Keratinocyte (primary cell): ENCODE measurements around the gene DNAJC2. TPM values are rescaled to one million over a fixed set of nuclear protein-coding genes. Genes with fewer than 3 reads are reported as not detected.

Source experiments
- DNase-seq: peaks from one replicate; pipeline ENCODE4 v3.0.0-alpha.2; 2011; ENCODE audit warnings: low read depth, missing footprints, low spot score
- FAIRE-seq: peaks from 2 replicates; lab custom pipeline; 2011; peaks lifted over from hg19 to GRCh38; lab: Jason Lieb, UNC
- H2AFZ ChIP-seq: 2 replicates; pipeline ENCODE4 v1.6.0; 2012; ENCODE audit warnings: low read length, control low read depth, inconsistent platforms; ENCODE audit not compliant: control insufficient read depth
- H3K27ac ChIP-seq: 2 replicates; pipeline ENCODE4 v1.5.1; 2011; ENCODE audit warnings: low read length; ENCODE audit not compliant: control insufficient read depth, insufficient read depth
- H3K27me3 ChIP-seq: 3 replicates; pipeline ENCODE4 v1.6.0; 2011; ENCODE audit warnings: low read length; ENCODE audit not compliant: control insufficient read depth, insufficient read depth; ENCODE audit errors: extremely low read depth
- H3K36me3 ChIP-seq, 2 experiments: 2 replicates in 1 of 2; 3 replicates in 1 of 2; pipeline ENCODE4 v1.5.1; 2011; ENCODE audit warnings: low read length in 2 of 2, mild to moderate bottlenecking in 1 of 2; ENCODE audit not compliant: control insufficient read depth in 2 of 2, insufficient read depth in 2 of 2; ENCODE audit errors: extremely low read depth in 1 of 2
- H3K4me1 ChIP-seq: 3 replicates; pipeline ENCODE4 v1.5.1; 2011; ENCODE audit warnings: low read length; ENCODE audit not compliant: control insufficient read depth, insufficient read depth; ENCODE audit errors: extremely low read depth
- H3K4me2 ChIP-seq: 3 replicates; pipeline ENCODE4 v1.6.0; 2011; ENCODE audit warnings: low read depth, low read length; ENCODE audit not compliant: control insufficient read depth, insufficient read depth; ENCODE audit errors: extremely low read depth
- H3K4me3 ChIP-seq, 3 experiments: fragments of 200-600 bp in 1 of 3; sonication (generic) in 1 of 3; 2 replicates in 2 of 3; 3 replicates in 1 of 3; pipeline ENCODE4 v1.5.1; 2011 to 2016; ENCODE audit warnings: low read length in 3 of 3, mild to moderate bottlenecking in 3 of 3, control low read depth in 2 of 3, inconsistent platforms in 1 of 3, low read depth in 1 of 3, mixed read lengths in 1 of 3, mixed run types in 1 of 3, moderate library complexity in 1 of 3; ENCODE audit not compliant: control insufficient read depth in 2 of 3, insufficient read depth in 2 of 3; ENCODE audit errors: extremely low read depth in 1 of 3
- H3K79me2 ChIP-seq: 2 replicates; pipeline ENCODE4 v1.6.0; 2012; ENCODE audit warnings: low read length; ENCODE audit not compliant: control insufficient read depth, insufficient read depth
- H3K9ac ChIP-seq: 3 replicates; pipeline ENCODE4 v1.6.0; 2011; ENCODE audit warnings: low read length; ENCODE audit not compliant: control insufficient read depth, insufficient read depth; ENCODE audit errors: extremely low read depth
- H3K9me1 ChIP-seq: 3 replicates; pipeline ENCODE4 v1.6.0; 2011; ENCODE audit warnings: low read length; ENCODE audit not compliant: control insufficient read depth, insufficient read depth; ENCODE audit errors: extremely low read depth
- H3K9me3 ChIP-seq: 2 replicates; pipeline ENCODE4 v1.5.1; 2012; ENCODE audit warnings: low read depth, low read length; ENCODE audit not compliant: control insufficient read depth
- H4K20me1 ChIP-seq: 3 replicates; pipeline ENCODE4 v1.6.0; 2011; ENCODE audit warnings: low read length; ENCODE audit not compliant: control insufficient read depth, insufficient read depth; ENCODE audit errors: extremely low read depth
- EZH2 ChIP-seq: IDR thresholded peaks from one replicate; pipeline ENCODE4 v1.6.1; 2012; ENCODE audit warnings: inconsistent platforms, mild to moderate bottlenecking, low read length, moderate library complexity
- dilution Hi-C: fragments of 300-500 bp; cut with MboI; formaldehyde crosslinking; loops from one replicate; pipeline ENCODE4 v1.7.0; 2020; ENCODE audit warnings: low sequenced_read_pairs; ENCODE audit not compliant: extremely low pct_ligation_motif_present
- polyA plus RNA-seq, 5 experiments: library from polyadenylated mRNA; depleted of rRNA in 3 of 5; stranded (reverse) in 3 of 5; stranded (forward) in 1 of 5; unstranded in 1 of 5; fragments of >200 nt; gene quantifications; 1 replicate in 1 of 5; 2 replicates in 3 of 5; 3 replicates in 1 of 5; pipeline versions ENCODE4 v1.2.1 to v1.2.3, GENCODE V29; 2011 to 2012; ENCODE audit warnings: missing spikeins in 2 of 5, low read depth in 1 of 5, low replicate concordance in 1 of 5
- TF ChIP-seq, protein P1 (sequence below), 3 experiments: IDR thresholded peaks in 1 of 3; conservative IDR thresholded peaks in 1 of 3; optimal IDR thresholded peaks in 1 of 3; 2 replicates in 2 of 3; 3 replicates in 1 of 3; pipeline versions ENCODE3 to v1.5.1; 2011; ENCODE audit warnings: low read length in 3 of 3, mild to moderate bottlenecking in 3 of 3, moderate library complexity in 2 of 3, control low read depth in 1 of 3, inconsistent platforms in 1 of 3; ENCODE audit not compliant: insufficient read depth in 2 of 3; ENCODE audit errors: extremely low read depth in 1 of 3

DNAJC2 gene
- polyA plus RNA-seq, 1 donor (not counting 4 experiments of a cell fraction or from before 2014, with no cell fraction given) = 25.8 TPM

DNA sequence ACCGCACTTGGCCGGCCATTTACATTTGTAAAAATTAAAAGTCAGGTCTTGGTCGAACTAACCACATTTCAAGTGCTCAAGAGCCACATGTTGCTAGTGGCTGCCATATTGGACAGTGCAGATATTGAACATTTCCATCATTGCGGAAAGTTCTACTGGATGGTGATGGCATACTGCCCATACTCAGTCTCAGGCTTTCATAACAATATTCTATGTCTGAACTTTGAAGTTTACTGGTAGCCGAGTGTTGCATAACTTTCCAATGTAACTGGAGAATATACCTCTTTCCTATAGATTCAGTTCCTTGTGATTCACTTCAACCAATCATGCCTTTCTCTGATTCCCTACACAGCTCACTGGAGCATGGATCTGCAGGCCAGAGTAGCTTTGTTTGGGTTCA is 46.6 kb upstream of the DNAJC2 start:
- H3K4me1 ChIP-seq = no peaks in the 10 kb centered on the region
- H4K20me1 ChIP-seq = no peaks in the 10 kb centered on the region
- H3K79me2 ChIP-seq = no peaks in the 10 kb centered on the region
- H3K4me3 ChIP-seq = no peak overlapping the region
- no peaks in the 10 kb centered on the region for H3K9me3 ChIP-seq
- no peaks in the 10 kb centered on the region for H3K36me3 ChIP-seq
- H3K9me1 ChIP-seq = no peaks in the 10 kb centered on the region
- no peak overlapping the region for H2AFZ ChIP-seq
- no peak for TF ChIP-seq EZH2
- TF ChIP-seq, protein P1, sequence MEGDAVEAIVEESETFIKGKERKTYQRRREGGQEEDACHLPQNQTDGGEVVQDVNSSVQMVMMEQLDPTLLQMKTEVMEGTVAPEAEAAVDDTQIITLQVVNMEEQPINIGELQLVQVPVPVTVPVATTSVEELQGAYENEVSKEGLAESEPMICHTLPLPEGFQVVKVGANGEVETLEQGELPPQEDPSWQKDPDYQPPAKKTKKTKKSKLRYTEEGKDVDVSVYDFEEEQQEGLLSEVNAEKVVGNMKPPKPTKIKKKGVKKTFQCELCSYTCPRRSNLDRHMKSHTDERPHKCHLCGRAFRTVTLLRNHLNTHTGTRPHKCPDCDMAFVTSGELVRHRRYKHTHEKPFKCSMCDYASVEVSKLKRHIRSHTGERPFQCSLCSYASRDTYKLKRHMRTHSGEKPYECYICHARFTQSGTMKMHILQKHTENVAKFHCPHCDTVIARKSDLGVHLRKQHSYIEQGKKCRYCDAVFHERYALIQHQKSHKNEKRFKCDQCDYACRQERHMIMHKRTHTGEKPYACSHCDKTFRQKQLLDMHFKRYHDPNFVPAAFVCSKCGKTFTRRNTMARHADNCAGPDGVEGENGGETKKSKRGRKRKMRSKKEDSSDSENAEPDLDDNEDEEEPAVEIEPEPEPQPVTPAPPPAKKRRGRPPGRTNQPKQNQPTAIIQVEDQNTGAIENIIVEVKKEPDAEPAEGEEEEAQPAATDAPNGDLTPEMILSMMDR (optimal IDR thresholded peaks at IDR 0.05 in 1 of 3, IDR thresholded peaks at IDR 0.05 in 1 of 3, conservative IDR thresholded peaks at IDR 0.05 in 1 of 3; ENCODE audit: extremely low read depth in 1 of 3, insufficient read depth in 2 of 3, low read length in 3 of 3) = no peak
- no peak for DNase-seq
- FAIRE-seq = no peak
- H3K9ac ChIP-seq = no peak overlapping the region
- dilution Hi-C loops = no loop called here
- no peak overlapping the region for H3K27ac ChIP-seq
- H3K27me3 ChIP-seq = no peaks in the 10 kb centered on the region
- no peak overlapping the region for H3K4me2 ChIP-seq

DNA sequence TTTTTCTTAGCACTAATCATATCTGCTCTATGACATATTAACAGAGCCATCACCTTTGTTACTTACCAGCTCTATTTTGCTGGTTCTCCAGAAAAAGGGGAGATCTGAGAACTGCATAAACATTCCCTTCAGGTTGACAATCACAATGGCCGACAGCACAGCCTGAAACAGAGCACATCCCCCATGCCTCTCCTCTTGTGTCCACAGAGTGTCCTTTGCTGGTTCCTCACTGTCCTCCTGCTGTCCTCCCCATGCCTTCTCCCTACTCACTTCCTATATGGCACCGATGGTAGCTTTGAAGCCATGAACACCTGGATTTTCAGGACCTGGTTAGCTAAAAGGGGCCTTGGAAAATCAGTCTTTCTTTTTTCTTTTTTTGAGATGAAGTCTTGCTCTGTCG is 44.7 kb upstream of the DNAJC2 start:
- no peak for FAIRE-seq

More for the DNA sequence above, 44.7 kb upstream of the DNAJC2 start:
- Histone ChIP-seq H3K9me3 (no peaks in the 10 kb centered on the region), H3K36me3 (no peaks in the 10 kb centered on the region), H3K4me3 (no peak overlapping the region), H3K9me1 (no peaks in the 10 kb centered on the region), H3K4me2 (no peak overlapping the region), H3K9ac (no peak overlapping the region), H3K27ac (no peak overlapping the region), H3K27me3 (no peaks in the 10 kb centered on the region), H3K4me1 (no peaks in the 10 kb centered on the region), H2AFZ (no peak overlapping the region), H3K79me2 (no peaks in the 10 kb centered on the region), H4K20me1 (no peaks in the 10 kb centered on the region)
- TF ChIP-seq, protein P1 (optimal IDR thresholded peaks at IDR 0.05 in 1 of 3, IDR thresholded peaks at IDR 0.05 in 1 of 3, conservative IDR thresholded peaks at IDR 0.05 in 1 of 3; ENCODE audit: extremely low read depth in 1 of 3, insufficient read depth in 2 of 3, low read length in 3 of 3) = no peak
- TF ChIP-seq EZH2 = no peak
- no peak for DNase-seq
- dilution Hi-C loops = no loop called here
